ENCODE data around the gene GNG13. TPM values are rescaled to one million over a fixed set of nuclear protein-coding genes. Genes with fewer than 3 reads are reported as not detected.

The GNG13 gene
- total and polyA plus RNA-seq, 8 donors, result 0.17 to 0.27 TPM; not detected in 6

DNA sequence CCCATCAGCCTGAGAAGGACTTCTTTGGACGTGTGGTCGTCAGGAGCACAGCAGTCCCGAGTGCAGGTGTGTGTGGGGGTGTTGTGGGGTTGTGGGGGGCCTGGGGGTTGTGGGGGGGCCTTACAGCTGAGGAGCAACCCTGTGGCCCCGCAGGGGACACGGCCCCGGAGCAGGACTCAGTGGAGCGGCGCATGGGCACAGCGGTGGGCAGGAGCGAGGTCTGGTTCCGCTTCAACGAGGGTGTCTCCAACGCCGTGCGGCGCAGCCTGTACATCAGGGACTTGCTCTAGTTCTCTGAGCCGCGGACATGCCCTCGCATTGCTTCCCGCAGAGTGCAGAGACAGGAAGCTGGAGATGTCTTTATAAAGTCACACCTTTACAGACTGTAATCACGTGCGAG lies 2.8 kb downstream of the GNG13 start:
- ATAC-seq (no peak), DNase-seq (no peak)
- peaks cover 22 to 47% of the 10 kb centered on the region in 2 donors for H3K27me3 ChIP-seq
- H3K36me3 ChIP-seq, result peaks cover 0 to 13% of the 10 kb centered on the region in 2 donors
- no peaks in the 10 kb centered on the region for H3K9me3 ChIP-seq
- no peak overlapping the region for H3K4me3 ChIP-seq
- no peaks in the 10 kb centered on the region for H3K4me1 ChIP-seq
- intact Hi-C loops (cut with DNase I), result no loop called here
- H3K27ac ChIP-seq, result no peak overlapping the region
- TF ChIP-seq, protein P1, sequence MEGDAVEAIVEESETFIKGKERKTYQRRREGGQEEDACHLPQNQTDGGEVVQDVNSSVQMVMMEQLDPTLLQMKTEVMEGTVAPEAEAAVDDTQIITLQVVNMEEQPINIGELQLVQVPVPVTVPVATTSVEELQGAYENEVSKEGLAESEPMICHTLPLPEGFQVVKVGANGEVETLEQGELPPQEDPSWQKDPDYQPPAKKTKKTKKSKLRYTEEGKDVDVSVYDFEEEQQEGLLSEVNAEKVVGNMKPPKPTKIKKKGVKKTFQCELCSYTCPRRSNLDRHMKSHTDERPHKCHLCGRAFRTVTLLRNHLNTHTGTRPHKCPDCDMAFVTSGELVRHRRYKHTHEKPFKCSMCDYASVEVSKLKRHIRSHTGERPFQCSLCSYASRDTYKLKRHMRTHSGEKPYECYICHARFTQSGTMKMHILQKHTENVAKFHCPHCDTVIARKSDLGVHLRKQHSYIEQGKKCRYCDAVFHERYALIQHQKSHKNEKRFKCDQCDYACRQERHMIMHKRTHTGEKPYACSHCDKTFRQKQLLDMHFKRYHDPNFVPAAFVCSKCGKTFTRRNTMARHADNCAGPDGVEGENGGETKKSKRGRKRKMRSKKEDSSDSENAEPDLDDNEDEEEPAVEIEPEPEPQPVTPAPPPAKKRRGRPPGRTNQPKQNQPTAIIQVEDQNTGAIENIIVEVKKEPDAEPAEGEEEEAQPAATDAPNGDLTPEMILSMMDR (IDR thresholded peaks at IDR 0.05), result no peak

DNA sequence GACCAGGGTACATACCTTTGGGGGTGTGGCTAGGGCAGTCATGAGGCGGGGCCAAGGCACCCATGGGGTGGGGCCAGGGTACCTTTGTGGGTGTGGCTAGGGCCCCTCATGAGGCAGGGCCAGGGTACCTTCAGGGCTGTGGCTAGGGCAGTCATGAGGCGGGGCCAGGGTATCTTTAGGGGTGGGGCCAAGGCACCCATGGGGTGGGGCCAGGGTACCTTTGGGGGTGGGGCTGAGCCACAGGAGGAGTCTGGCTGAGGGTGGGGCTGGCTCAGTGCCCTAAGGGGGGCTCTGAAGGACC lies 3.5 kb downstream of the GNG13 start:
- Histone ChIP-seq H3K4me3 (no peak overlapping the region), H3K27ac (no peak overlapping the region), H3K9me3 (no peaks in the 10 kb centered on the region), H3K27me3 (peaks cover 20 to 41% of the 10 kb centered on the region in 2 donors), H3K4me1 (no peaks in the 10 kb centered on the region), H3K36me3 (peaks cover 0 to 20% of the 10 kb centered on the region in 2 donors)
- intact Hi-C loops (cut with DNase I), result no loop called here
- TF ChIP-seq, protein P1 (IDR thresholded peaks at IDR 0.05), result no peak
- ATAC-seq (no peak), DNase-seq (no peak)

DNA sequence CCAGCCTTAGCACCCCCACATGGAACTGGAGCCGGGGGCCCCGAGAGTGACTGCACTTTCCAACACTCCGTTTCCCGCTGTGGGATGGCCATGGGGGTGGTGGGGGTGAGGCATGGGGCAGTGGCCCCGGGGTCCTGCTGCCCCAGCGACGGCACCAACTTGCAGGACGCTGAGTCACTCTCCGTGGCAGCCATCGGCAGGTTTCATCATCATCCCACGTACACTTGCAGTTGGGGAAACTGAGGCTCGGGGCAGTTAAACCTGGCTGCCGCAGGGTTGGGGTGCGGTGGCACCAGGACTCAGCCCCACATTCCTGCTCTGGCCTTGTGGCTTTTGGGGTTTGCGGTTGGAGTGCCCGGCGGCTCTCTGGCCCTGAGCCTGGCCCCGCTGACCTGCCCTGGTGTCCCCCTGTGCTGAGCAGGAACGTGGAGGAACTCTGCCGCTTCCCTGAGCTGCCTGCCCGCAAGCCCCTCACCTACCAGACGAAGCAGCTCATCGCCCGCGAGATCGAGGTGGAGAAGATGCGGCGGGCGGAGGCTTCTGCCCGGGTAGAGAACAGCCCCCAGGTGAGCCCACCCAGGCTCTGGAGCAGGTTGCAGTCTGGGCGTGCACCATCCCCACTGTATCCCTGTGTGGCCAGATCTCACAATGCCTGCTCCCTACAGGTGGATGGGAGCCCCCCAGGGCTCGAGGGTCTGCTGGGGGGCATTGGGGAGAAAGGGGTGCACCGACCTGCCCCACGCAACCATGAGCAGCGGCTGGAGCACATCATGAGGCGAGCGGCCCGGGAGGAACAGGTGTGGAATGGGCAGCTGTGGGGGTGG lies 4.0 kb downstream of the GNG13 start:
- ATAC-seq (no peak), DNase-seq (no peak)
- TF ChIP-seq, protein P1 (IDR thresholded peaks at IDR 0.05), result no peak
- intact Hi-C loops (cut with DNase I), result no loop called here
- H3K27me3 ChIP-seq, result peaks cover 17 to 36% of the 10 kb centered on the region in 2 donors
- H3K4me3 ChIP-seq, result no peak overlapping the region
- no peaks in the 10 kb centered on the region for H3K9me3 ChIP-seq
- H3K36me3 ChIP-seq, result peaks cover 0 to 25% of the 10 kb centered on the region in 2 donors
- H3K27ac ChIP-seq, result no peak overlapping the region
- no peaks in the 10 kb centered on the region for H3K4me1 ChIP-seq

DNA sequence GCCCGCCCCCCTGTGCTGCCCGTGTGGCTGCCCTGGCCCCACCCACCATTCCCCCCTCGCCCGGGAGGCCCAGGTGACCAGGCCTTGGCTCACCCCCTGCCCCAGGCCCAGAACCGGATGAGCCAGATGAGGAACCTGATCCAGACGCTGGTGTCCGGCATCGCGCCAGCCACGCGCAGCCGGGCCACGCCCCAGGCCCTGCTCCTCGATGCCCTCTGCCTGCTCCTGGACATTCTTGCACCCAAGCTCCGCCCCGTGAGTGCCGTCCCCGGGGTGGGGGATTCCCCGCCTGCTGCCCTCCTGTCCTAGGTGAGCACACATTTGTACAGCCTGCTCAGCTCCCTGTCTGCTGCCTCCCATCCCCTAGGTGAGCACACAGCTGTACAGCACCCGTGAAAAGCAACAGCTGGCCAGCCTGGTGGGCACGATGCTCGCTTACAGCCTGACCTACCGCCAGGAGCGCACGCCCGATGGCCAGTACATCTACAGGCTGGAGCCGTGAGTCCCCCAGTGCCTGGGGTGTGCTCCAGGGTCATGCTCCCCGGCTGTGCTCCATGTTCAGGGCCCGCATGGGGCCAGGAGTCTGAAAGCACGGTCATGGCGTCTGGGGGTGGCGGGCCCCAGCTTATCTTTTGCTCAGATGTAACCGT lies 4.8 kb downstream of the GNG13 start:
- Histone ChIP-seq H3K4me1 (no peaks in the 10 kb centered on the region), H3K4me3 (no peak overlapping the region), H3K9me3 (no peaks in the 10 kb centered on the region), H3K27me3 (peaks cover 9 to 28% of the 10 kb centered on the region in 2 donors), H3K36me3 (peaks cover 0 to 30% of the 10 kb centered on the region in 2 donors), H3K27ac (no peak overlapping the region)
- TF ChIP-seq, protein P1 (IDR thresholded peaks at IDR 0.05), result no peak
- intact Hi-C loops (cut with DNase I), result no loop called here
- ATAC-seq (no peak), DNase-seq (no peak)

DNA sequence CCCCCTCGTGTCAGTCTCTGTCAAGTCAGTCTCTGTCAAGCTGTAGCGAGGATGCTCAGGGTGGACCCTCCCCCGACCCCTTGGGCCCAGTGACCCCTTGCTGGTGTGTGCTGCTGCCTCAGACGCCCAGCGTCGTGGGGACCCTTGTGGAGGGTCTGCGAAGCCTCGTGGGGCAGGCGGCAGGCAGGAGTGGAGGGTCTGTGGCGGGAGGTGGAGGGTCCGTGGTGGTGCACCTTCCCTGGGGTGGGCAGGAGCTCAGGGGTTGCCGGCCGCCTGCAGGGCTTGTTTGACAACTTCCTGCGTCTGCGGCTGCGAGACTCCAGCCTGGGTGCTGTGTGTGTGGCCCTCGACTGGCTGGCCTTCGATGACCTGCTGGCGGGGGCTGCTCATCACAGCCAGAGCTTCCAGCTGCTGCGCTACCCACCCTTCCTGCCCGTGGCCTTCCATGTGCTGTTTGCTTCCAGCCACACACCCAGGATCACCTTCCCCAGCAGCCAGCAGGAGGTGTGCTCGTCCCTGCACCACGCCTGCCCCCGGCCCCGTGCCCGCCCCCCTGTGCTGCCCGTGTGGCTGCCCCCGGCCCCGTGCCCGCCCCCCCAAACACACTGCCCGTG lies 5.6 kb downstream of the GNG13 start:
- no peak for DNase-seq

More for the DNA sequence above, 5.6 kb downstream of the GNG13 start:
- TF ChIP-seq, protein P1 (IDR thresholded peaks at IDR 0.05), result no peak
- H3K4me1 ChIP-seq, result no peaks in the 10 kb centered on the region
- H3K27me3 ChIP-seq, result peaks cover 2 to 20% of the 10 kb centered on the region in 2 donors
- intact Hi-C loops (cut with DNase I), result no loop called here
- H3K36me3 ChIP-seq, result peaks cover 0 to 30% of the 10 kb centered on the region in 2 donors
- H3K4me3 ChIP-seq, result no peak overlapping the region
- H3K27ac ChIP-seq, result no peak overlapping the region
- H3K9me3 ChIP-seq, result no peaks in the 10 kb centered on the region
- ATAC-seq, result no peak

All from left lung (tissue), 10 donors.